HG02623 (cell line): ENCODE data around the gene C1QTNF2.

ENCODE experiments used
- ATAC-seq: cut with Tn5 transposase; IDR thresholded peaks from one replicate; pipeline ENCODE4 v1.9.1; 2021; ENCODE audit warnings: moderate library complexity; ENCODE audit not compliant: unreplicated experiment

C1QTNF2 gene

GRCh38 chr5:160369990-160370712, at the start of gene C1QTNF2:
TSS of gene C1QTNF2 (minus strand) at chr5:160370626. CDS start at chr5:160355011, 15,615 bp downstream.
- ATAC-seq = no peak

DNA sequence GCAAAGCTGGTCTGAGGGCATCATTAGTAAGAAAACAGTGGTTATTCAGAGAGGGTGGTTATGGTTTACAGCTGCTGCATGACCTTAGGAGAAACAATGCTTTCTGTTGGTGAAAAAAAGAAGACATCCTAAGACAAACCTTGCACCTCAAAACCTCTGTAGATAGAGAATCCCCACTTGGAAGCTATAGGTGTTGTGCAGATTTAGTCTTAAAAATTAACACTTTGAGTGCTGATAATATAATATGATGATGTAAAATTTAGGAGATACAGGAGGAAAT, 49.8 kb upstream of the C1QTNF2 start:
- ATAC-seq = no peak

DNA sequence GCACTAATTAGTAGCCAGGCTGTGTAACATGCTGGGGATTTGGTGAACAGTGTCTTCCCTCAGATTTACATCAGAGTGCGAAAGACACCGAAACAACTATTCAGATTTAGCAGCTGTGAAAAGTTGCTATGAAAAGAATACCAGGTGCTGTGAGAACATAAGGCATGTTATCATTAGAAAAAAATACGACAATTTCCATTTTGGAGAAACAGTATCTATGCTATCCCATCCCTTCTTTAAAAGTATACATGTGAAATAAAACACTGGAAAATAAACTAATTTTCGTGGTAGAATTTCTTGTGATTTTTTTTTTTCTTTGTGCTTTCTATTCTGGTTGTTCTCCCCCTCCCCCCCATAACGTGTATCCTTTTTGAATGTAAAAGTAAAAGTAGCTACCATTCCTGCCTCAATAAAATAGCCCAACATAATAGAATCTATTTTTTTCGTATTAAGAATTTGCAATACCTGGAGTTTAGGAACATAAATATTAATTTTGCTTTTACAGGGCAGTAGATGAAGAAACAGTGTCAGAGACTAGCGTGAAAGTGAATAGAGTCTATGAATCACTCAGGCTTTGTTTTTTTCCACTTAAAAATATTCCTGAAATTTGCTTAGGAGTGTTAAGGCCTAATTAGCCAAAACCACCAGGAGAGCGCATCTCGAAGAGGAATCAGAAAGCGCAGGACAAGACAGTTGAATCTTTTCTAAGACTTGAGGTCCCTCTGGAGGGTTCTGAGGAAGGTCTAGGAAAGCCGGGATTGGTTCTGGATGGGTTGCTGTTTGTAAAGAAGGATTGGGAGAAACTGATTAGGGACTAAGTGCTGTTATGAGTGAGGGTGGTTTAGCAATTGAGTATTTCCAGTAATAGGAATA, 49.3 kb upstream of the C1QTNF2 start:
- peak; percentile 31 for ATAC-seq

DNA sequence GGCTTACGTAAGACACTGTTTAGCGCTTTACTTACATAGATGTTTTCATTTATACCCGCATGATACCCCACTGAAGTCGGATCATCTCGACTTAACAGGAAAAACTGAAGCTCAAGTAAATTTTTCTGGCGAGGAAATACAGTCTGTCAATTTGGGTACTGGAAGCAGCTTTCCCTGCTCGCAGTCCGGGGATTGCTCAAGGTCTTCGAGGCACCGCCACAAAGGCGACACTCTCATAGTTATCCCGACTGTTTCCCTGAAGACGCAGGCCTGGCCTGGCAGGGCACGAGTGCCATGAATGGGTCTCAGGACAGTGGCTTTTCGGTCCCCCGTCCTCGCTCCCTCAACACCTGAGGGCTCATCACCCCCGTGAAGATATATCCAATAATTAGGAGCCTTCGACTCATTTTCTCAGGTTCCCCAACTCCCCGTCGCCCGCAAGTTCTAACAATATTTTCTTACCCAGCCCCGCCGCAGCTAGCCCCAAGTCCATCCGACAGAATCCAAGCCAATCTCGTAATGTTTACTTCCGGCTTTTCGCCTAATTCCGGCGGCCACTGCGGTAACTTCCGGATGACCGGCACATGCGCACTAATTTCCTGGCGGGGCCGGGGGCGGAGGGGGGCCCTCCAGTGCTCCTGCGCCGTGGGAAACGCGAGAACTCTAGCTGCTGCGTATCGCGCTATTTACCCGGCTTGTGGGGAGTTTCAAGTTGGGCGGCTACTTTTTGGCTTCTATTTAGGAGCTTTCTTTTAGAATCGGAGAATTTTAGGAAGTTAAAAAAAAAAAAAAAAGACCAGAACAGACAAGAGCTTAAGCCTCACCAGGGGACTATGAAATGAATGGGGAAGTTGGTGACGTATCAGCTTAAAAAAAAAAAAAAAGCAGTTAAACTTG, 48.4 kb upstream of the C1QTNF2 start, which contains the start of gene SLU7:
TSS of gene SLU7 (minus strand) at position 521 of the 897 bp plus-strand sequence. CDS start 3,787 bp downstream, outside the sequence.
- ATAC-seq = peak; percentile 55

DNA sequence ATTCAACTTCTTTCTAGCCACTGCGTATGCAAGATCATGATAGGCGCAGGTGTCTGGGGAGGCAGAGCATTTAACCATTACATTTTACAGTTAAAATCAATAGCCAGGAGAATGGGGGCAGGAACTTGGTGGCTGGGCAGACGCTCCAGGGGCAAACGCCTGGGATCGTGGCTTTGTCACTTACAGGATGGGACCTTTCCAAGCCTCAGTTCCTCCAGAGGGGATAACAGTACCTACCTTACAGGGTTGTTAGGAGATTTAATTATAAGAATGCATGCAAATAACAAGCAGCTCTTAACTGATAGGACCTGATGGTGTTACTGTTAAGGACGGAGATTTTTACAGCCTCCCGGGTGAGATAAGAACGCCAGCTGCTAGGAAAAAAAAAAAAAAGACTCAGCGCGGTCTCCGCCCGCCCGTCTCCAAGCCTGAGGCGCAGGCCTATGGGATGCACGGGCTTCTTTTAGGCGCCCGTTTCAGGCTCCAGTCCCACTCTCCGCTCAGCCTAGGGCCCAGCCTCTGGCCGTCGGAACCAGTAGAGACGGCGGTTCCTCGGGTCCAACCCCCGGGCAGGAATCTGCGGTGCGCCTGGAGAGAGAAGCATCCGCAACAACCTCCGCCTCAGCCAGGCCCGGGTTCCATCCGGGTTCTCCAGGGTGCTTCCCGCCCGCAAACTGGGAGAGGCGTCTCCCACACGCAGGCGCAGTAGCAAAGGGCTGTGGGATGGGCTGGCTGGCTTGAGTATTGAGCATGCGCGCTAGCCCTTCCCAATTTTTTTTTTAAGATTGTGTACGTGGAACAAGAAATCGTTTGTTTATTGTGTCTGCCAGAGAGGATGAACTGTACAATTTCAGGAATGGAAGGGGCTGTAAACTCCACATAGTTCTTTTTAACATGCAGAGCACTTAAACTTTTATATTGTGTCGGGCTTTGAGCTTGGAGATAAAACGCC, 29.3 kb upstream of the C1QTNF2 start, which contains the start of gene FAM200C:
TSS of gene FAM200C (minus strand) at position 653 of the 952 bp plus-strand sequence. CDS start 4,564 bp downstream, outside the sequence.
- peak; percentile 86 for ATAC-seq

DNA sequence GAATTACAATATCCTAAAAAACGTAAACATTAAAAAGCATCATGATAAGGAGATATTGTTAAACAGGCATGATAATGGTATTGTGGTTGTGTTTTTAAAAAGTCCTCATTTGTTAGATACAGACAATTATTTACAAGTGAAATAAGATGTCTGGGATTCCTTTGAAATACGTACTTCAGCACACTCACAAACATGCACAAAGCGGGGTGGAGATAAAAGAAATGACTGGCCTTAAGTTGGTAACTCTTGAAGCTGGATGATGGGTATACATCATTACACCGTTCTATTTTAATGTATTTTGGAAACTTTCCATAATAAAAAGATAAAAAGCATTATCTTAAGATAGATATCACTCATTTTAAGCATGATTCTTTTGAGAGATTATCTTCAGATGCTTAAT, 28.4 kb upstream of the C1QTNF2 start:
- ATAC-seq = no peak

- no peak for ATAC-seq
Measured at GRCh38 chr5:160397492-160397891, 27.1 kb upstream of the C1QTNF2 start.

DNA sequence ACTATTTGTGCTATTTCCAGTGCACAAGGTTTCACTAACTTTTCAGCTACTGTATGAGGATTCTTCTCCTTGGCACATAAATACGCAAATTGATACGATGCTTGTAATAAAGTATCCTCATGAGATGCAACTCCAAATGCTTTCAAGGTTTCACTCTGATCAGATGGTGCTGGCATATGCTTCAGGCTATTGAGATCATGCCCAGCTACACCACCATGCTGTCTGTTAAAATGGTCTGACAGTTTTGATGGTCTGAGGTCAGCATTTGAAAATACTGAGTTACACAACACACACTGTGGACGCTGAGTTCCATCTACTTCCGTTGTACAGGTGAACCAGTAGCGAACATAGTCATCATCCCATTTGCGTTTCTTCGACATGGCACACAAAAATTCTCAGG, 24.7 kb upstream of the C1QTNF2 start:
- no peak for ATAC-seq

GRCh38 chr5:160390787-160391696, 20.6 kb upstream of the C1QTNF2 start:
- no peak for ATAC-seq

- ATAC-seq = no peak
Measured at GRCh38 chr5:160387445-160387844, 17.0 kb upstream of the C1QTNF2 start.

DNA sequence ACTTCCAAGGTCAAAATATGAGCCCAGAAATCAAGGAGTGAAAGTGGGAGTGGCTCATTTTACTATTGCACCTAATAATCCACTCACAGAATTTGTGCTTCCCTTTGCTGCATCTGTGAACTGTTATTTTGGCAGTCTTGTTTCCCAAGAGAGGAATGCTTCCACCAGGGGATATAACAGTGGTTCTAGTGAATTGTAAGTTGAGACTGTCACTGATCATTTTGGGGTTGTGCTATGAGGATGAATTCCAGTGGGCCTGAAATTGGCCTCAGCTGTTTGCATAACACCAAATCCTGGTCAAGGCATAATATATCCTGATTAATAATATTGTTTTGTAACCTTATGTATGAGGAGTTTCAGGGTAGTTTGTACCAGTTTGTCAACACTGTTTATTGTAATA, 15.1 kb upstream of the C1QTNF2 start:
- ATAC-seq = no peak

GRCh38 chr5:160384681-160385080, 14.3 kb upstream of the C1QTNF2 start:
- ATAC-seq = no peak

- no peak for ATAC-seq
Measured at GRCh38 chr5:160382346-160382745, 11.9 kb upstream of the C1QTNF2 start.

DNA sequence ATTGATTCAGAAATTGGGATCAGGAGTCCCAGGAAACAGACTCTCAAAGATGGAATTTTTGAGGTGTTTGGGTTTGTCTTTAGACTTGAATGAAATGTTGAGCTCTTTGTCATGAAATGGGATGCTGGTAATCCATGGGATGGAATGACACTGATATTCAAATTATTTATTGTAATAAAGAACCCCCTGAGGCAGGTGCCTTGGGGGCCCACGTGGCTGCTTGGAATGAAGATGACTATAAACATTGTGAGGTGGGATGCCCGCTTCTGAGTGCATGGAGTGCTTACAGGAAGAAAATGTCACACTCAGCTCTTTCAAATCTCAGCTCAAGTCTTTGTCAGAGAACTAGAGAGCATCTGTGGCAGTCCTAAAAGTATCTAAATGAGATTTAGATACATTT, 9.6 kb upstream of the C1QTNF2 start:
- no peak for ATAC-seq

DNA sequence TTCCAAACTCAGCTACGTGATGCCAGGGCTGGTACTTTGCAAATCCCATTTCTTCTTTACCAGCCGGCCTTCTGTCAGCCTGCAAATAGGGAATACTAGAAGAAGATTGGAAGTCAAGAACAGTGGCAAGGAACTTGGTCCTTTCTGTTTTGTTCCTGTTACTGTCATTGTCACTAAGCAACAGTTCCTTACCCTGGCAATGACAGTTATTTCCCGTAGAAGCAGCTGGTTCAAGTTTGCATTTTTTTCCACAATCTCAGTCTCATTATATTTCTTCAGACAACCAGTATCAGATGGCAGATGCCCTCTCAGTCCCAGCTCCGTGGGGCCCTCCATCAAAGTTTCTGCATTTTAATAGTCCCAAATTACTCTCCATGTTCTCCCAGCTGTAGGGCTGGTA, 9.1 kb upstream of the C1QTNF2 start:
- no peak for ATAC-seq

GRCh38 chr5:160378330-160378729, 7.9 kb upstream of the C1QTNF2 start:
- no peak for ATAC-seq

DNA sequence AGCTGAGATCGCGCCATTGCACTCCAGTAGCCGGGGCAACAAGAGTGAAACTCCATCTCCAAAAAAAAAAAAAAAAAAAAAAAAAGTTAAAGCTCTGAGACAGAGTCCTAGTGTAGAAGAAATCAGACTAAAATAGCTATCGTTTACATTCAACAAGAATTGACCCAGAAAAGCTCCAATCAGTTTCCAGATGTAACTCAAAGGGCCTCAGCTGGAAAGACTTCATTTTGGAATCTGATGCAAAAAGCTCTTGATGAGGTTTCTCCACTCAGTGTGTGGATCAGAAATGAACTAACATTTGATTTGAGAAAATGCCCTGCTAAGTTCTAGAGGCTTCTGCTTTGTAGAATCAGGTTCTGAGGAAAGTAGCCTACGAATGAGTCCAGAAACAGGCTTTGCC, 7.2 kb upstream of the C1QTNF2 start:
- no peak for ATAC-seq

GRCh38 chr5:160376416-160376815, 6.0 kb upstream of the C1QTNF2 start:
- no peak for ATAC-seq

GRCh38 chr5:160375701-160376100, 5.3 kb upstream of the C1QTNF2 start:
- ATAC-seq = no peak
